GM21825 (cell line): ENCODE measurements around the gene KLHL3.
"Not testable (repeated sequence)": the region's sequence is repeated elsewhere in the genome, so short reads cannot be mapped to it uniquely, and the experiment has no call there.

Experiments used
- ATAC-seq: cut with Tn5 transposase; IDR thresholded peaks from one replicate; pipeline ENCODE4 v1.9.1; 2021; ENCODE audit warnings: mild to moderate bottlenecking, moderate library complexity; ENCODE audit not compliant: unreplicated experiment

The KLHL3 gene

DNA sequence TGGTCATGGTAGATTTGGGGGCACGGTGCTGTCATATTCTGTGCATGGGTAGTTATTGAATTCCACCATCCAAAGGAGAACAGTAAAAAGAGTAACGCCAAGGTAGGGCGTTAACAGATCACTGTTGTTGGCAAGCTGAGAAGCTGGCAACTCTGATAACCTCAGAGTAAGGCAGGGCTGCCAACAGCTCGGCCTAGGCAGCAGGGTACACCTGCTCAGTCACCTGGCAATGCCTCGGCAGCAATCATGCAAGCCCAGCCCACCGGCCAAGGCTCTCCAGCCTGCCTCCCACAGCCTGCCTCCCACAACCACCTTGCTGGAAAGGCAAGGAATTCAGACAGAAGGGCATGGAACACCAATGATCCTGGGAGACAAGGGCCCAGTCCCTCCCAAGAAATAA, 63.9 kb downstream of the KLHL3 start:
- ATAC-seq = no peak

DNA sequence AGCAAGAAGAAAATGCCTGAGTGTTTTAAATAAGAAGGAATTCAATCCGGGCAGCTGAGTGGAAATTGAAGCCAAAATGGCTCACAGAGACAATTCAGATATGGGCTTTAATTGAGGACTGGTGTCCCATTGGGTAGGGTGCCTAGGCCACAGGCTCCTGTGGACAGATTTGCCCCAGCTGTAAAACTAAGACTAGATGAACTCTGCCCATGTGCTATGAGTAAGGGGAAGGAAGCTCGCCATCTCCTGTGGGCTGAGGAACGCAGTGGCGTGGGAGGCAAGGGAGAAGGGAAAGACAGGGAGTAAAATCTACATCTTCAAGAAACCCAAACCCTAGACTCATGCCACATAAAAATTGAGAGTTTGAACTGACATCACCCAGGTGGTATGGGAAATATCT, 66.1 kb downstream of the KLHL3 start:
- no peak for ATAC-seq

DNA sequence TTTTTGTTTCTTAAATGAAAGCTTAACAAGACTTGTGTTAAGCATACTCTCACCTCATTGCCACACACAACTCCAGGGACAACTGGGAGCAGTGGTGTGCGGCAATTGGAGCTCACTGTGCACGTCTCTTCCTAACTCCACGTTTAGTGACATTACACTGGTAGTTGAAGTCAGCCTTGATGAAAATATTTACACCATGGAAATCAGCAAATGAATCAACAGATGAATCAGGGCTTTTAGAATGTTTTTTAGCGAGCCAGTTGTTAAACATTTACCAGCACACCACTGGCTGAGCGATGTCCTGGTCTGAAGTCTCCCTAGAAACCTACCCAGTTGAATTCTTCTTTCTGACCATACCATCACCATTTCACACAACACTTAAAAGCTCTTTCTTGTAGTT, 67.3 kb downstream of the KLHL3 start:
- no peak for ATAC-seq

GRCh38 chr5:137667341-137667740, 68.5 kb downstream of the KLHL3 start:
- ATAC-seq = no peak

GRCh38 chr5:137666901-137667300, 69.0 kb downstream of the KLHL3 start:
- ATAC-seq = no peak

DNA sequence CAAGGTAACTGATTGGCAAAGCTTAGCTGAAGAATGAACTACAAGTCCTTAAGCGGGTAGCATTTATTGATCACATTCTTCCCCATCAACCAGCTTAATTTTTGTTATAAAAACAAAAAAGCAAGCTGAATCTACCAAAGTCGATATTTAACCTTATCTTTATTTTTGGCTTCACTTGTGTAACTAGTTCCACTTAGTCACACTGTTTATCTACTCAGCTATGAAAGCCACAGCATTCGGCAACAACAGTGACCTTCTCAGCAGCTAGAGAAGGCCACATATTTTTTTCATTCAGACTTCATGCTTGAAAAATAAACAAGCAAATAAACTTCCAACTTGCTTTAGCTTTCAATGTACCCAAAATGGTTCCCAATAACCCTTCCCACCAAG, 69.4 kb downstream of the KLHL3 start:
- peak; percentile 16 for ATAC-seq

DNA sequence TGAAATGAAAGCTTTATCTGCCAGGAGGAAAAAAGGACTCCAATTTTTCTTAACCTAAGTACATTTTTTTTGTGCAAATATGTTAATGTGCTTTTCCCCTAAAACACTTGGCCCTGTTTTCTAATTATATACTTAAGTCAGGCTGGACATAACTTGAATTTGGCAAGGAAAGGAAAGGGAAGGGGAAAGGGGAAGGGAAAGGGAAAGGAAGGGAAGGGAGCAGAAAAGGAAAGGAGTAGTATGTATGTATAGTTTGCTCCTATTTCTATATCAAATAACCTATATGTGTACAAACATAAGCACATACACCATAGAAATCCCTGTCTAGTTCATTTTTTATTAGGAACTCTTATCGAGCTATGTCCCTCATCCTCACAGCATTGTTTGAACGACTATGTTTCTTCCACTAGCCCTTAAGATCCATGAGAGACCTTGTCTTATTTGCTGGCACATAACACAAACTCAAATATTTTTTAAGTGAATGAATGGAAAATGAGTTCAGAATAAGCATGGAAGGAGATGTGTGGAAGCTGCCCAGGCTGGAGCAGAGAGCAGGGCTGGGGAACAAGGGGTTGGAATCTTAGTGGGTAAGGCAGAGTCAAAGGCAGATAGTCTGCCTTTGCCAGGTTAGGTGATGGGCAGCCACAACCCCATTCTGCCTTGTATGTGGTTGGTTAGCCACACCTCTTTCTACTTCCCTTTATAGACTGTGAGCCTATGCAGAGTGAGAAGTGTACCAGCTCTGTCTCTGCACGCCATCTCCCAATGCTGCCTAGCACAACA, 70.0 kb downstream of the KLHL3 start:
- ATAC-seq = peak; percentile 99

GRCh38 chr5:137660349-137660817, 75.5 kb downstream of the KLHL3 start:
- peak; percentile 89 for ATAC-seq

GRCh38 chr5:137659209-137659608, 76.7 kb downstream of the KLHL3 start:
- ATAC-seq = no peak

- ATAC-seq = no peak
These were observed 77.6 kb downstream of the KLHL3 start for GRCh38 chr5:137658324-137658723.

DNA sequence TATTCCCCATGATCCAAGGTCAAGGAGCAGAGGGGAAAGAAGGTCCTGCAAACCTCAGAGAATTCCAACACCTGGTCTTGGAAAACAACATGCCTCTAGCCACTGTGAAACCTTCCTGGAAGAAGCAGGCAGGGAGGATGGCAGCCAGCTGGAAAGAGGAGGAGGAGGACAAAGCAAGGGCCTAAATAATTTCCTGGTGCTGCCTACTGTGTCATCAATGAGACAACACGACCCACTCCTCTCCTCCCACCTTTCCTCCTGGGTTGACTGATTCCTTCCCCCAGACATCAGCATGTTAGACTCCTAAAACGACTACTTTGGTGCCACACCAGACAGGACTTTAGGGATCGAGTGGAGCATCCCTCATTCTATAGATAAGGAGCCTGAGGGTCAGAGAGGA, 78.8 kb downstream of the KLHL3 start:
- no peak for ATAC-seq

GRCh38 chr5:137656558-137656957, 79.3 kb downstream of the KLHL3 start:
- ATAC-seq = no peak

- no peak for ATAC-seq
These were observed 84.9 kb downstream of the KLHL3 start for GRCh38 chr5:137651022-137651421.

- no peak for ATAC-seq
These were observed 86.5 kb downstream of the KLHL3 start for GRCh38 chr5:137649228-137649935.

- no peak for ATAC-seq
These were observed 87.5 kb downstream of the KLHL3 start for GRCh38 chr5:137648361-137648760.

- no peak for ATAC-seq
These were observed 88.5 kb downstream of the KLHL3 start for GRCh38 chr5:137647401-137647800.

- no peak for ATAC-seq
These were observed 89.1 kb downstream of the KLHL3 start for GRCh38 chr5:137646761-137647160.

- not testable (repeated sequence) for ATAC-seq
These were observed 92.8 kb downstream of the KLHL3 start for GRCh38 chr5:137643081-137643480.

- no peak for ATAC-seq
These were observed 93.8 kb downstream of the KLHL3 start for GRCh38 chr5:137642091-137642490.

DNA sequence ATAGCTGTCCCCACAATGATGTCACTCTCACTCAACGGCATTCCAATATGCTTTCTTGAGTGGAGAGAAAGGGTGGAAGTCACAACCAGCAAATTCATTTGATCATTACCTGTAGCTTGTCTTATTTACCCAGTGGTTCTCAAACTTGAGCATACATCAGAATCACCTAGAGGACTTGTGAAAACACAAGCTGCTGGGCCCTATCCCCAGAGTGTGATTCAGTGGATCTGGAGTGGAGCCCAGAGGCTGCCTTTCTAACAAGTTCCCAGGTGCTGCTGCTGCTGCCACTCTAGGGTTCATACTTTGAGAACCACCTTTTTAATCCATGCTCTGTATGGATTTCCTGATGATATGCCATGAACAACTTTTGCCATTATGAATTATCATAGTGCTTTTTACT, 94.7 kb downstream of the KLHL3 start:
- no peak for ATAC-seq

- no peak for ATAC-seq
These were observed 96.2 kb downstream of the KLHL3 start for GRCh38 chr5:137639645-137640044.

DNA sequence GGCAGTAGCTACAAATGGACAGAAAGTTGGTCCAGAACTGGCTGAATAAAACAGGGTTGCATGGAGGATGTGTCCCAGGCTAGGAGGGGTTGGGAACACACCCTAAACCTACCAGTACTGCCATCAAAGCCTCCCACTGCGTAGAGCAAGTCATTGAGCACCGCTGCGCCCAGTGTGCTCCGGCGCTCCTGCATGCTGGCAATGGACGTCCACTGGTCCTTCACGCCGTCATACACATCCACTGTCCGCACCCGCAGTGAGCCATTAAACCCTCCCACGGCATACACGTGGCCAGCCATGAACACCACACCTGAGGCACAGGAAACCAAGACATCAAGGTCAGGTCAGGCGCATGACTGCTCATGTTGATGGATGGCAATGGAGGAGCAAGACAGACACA, 97.0 kb downstream of the KLHL3 start:
- ATAC-seq = no peak
